GM21367 (cell line): Measurements from ENCODE around the gene KRTAP4-3.
"Not testable (repeated sequence)": the region's sequence is repeated elsewhere in the genome, so short reads cannot be mapped to it uniquely, and the experiment has no call there.

ENCODE experiments used
- ATAC-seq: cut with Tn5 transposase; IDR thresholded peaks from one replicate; pipeline ENCODE4 v1.9.1; 2021; ENCODE audit not compliant: unreplicated experiment

The KRTAP4-3 gene

DNA sequence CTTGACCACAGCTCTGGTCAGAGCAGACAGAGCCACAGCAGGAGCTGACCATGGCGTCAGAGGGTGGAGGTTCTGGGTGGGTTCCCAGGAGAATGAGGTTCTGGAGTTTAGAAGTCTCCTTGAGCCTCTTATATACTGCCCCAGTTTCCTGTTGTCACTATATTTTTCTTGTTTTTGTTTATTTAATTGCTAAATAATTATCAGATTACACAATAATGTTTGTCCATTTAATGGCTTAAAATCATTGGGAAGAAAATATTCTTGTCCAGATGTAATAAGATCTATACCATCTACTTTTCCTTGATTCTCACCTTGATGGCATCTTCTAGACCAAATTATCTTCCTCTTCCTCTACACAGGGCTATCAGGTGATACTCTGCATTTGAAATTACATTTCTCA, at the start of gene KRTAP4-3:
Gene KRTAP4-3 (minus strand): TSS at position 101 of the 400 bp plus-strand sequence. CDS start 49 bp downstream, at position 52.
- ATAC-seq = no peak

- no peak for ATAC-seq
Observed at GRCh38 chr17:41215681-41216080, 47.7 kb upstream of the KRTAP4-3 start.

DNA sequence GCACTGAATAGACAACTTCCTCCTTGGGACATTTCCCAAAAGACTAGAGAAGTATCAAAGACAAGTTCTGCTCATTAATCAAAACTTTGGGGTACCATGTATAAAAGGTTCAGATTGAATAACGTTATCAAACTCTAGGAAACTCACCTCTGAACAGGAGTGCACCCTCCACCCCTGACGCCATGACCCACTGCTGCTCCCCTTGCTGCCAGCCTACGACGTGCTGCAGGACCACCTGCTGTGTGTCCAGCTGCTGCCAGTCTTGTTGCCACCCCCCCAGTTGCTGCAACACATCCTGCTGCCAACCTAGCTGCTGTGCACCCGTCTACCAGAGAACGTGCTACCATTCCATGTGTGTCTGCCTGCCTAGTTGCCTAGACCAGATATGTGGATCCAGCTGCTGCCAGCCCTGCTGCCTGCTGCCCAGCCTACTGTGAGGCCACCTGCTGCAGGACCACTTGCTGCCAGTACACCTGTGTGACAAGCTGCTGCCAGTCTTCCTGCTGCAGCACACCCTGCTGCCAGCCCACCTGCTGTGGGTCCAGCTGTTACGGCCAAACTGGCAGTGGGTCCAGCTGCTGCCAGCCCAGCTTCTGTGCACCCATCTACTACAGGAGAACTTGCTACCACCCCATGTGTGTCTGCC, 44.6 kb upstream of the KRTAP4-3 start:
- no peak for ATAC-seq

DNA sequence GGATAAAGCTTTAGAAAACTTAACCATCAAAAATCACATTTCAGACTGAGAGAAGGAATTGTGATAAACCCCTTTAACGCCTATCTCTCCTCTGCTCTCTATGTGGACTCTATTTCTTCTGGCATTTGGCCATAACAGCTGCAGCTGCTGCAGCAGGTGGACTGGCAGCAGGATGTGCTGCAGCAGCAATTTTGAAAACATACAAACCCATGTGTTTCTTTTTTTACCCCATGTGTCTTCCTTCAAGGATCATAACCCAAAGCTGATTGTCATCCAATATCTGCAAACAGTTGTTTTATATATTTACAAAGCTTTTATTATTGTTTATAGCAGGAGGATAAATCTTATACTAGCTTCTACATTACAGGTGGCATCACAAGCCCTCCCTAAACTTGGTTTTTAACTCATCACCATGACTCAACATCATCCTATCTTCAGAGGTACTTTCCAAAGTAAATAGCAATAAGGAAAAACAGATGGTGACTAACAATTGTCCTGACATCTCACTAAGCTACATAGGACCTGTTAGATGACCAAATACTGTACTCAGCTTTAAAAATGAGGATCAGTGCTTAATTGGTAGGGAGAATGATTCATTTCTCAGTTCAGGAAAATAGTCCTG, 43.9 kb upstream of the KRTAP4-3 start:
- ATAC-seq = no peak

DNA sequence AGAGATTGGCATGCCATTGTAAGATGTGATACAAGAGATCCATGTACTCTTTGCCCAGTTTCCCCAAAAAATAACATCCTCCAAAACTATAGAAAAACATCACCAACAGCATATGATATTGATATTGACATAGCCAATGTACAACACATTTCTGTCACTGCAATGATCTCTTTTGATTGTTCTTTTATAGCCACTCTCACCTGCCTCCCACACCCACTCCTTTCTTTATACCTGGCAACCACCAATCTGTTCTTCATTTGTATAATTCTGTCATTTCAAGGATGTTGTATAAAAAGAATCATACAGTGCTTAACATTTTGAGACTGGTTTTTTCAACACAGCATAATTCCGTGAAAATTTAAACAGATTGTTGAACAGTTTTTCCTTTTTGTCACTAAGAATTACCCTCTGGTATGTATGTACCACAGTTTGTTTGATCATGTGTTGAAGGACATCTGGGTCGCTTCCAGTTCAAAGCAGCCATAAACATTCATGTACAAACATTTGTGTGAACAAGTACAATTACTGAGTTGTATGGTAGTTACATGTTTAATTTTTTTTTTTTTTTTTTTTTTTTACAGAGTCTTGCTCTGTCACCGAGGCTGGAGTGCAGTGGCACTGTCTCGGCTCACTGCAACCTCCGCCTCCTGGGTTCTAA, 31.5 kb upstream of the KRTAP4-3 start:
- ATAC-seq = no peak

GRCh38 chr17:41196068-41196467, 28.0 kb upstream of the KRTAP4-3 start:
- no peak for ATAC-seq

DNA sequence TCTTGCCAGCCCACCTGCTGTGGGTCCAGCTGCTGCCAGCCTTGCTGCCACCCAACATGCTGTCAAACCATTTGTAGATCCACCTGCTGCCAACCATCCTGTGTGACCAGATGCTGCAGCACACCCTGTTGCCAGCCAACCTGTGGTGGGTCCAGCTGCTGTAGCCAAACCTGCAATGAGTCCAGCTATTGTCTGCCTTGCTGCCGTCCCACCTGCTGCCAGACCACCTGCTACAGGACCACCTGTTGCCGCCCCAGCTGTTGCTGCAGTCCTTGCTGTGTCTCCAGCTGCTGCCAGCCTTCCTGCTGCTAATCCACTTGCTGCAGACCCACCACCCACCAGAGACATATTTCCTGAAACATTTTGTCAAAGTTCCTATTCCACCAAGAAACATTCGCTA, 22.3 kb upstream of the KRTAP4-3 start:
- ATAC-seq = no peak

GRCh38 chr17:41189837-41190318, 21.9 kb upstream of the KRTAP4-3 start, which contains the start of gene KRTAP9-1:
Gene KRTAP9-1 (plus strand): TSS chr17:41189887. CDS start chr17:41189887, 0 bp downstream.
- not testable (repeated sequence) for ATAC-seq

GRCh38 chr17:41186872-41187271, 18.9 kb upstream of the KRTAP4-3 start:
- ATAC-seq = no peak

DNA sequence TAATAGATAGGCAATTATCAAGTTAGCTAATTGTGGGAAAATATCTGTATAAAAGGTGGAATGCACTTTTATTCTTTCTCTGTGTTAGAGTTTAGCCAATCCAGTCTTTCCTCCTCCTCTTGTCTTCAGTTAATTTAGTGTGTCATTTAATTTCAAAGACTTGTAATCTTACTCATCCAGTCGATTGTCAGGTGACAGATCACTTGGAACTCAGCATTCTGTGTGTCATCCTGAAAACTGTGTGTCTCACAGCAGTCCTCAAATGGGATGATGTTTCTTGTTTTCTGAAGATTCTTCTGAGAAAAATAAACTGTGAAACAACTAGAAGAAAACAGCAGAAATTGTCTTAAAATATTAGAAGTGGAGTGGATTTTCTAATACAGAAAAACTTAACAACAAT, 17.0 kb upstream of the KRTAP4-3 start:
- no peak for ATAC-seq

GRCh38 chr17:41184480-41184961, 16.5 kb upstream of the KRTAP4-3 start, which contains the start of gene KRTAP4-1:
Gene KRTAP4-1 (minus strand): TSS chr17:41184911. CDS start chr17:41184854, 57 bp downstream.
- ATAC-seq = no peak

- ATAC-seq = no peak
Observed at GRCh38 chr17:41178843-41179616, 11.0 kb upstream of the KRTAP4-3 start.

- ATAC-seq = no peak
Observed at GRCh38 chr17:41178341-41178740, 10.3 kb upstream of the KRTAP4-3 start.

- ATAC-seq = no peak
Observed at GRCh38 chr17:41177727-41178271, 9.8 kb upstream of the KRTAP4-3 start, which contains the start of gene KRTAP4-2. Gene KRTAP4-2 (minus strand): TSS chr17:41178221. CDS start chr17:41178164, 57 bp downstream.

DNA sequence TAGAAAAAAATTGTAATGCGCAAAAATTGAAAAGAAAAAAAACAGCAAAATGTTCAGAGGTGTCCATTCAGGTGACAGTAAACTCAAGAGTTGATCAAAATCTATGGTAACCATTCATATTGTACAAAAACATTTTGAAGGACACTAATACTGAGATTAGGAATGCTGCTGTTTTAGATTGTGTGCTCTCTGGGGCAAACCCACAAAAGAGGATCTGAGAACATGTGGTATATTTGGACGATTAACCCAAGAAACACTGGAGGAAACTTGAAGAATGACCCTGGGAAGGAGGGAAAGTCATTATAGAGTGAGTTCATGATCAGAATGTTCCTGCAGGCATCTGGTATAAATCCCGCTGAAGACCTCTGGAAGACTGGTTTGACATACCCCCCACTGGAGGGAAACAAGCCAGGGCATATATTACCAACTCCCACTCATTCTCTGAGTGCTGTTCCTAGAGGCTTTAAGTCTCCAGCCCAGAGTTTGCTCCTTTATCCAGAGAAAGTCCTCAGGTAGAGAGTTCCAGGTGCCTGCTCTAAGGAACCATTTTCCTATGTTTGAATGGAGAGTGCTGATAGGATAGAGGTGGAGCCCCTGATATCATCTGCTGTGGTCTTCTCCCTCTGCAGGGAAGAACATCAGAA, 8.8 kb upstream of the KRTAP4-3 start:
- ATAC-seq = no peak

DNA sequence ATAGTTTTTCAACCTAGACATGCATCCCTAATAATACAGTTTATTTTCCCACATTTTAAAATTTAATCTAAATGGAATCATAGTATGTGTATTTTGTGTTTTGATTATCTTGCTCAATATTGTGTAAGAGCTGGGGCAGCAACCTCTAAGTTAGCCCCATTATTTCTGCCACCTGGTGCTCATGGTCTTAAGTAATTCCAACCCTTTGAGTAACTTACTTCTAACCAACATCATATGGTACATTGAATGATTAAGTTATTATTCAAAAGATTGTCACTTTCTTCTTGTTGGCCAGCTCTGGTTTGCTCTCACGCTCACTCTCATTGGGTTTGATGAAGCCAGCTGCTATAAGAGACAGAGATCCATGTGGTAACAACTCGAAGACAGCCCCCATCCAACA, 3.9 kb upstream of the KRTAP4-3 start:
- no peak for ATAC-seq

GRCh38 chr17:41167561-41167960, 460 bp downstream of the KRTAP4-3 start:
- ATAC-seq = no peak

DNA sequence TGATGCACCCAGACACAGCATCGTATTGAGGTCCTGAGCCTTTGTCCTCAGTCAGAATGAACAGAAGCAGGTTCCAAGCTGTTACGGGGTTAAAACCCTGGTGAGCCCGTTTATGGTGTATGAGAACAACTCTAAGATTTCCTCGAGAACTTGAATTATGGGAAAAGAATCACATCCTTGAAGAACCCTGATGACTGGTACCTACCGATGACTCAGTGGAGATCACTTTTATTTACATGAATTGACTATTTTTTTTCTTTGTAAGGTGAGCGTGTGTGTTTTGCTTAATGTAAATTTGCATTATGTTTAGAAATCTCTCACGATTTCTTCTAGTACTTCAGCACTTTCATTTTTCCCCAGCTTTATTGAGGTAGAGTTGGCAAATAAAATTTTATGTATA, 4.2 kb downstream of the KRTAP4-3 start:
- no peak for ATAC-seq

- ATAC-seq = no peak
Observed at GRCh38 chr17:41160648-41161047, 7.4 kb downstream of the KRTAP4-3 start, which contains the start of gene KRTAP4-4. Gene KRTAP4-4 (minus strand): TSS chr17:41160748. CDS start chr17:41160691, 57 bp downstream.

DNA sequence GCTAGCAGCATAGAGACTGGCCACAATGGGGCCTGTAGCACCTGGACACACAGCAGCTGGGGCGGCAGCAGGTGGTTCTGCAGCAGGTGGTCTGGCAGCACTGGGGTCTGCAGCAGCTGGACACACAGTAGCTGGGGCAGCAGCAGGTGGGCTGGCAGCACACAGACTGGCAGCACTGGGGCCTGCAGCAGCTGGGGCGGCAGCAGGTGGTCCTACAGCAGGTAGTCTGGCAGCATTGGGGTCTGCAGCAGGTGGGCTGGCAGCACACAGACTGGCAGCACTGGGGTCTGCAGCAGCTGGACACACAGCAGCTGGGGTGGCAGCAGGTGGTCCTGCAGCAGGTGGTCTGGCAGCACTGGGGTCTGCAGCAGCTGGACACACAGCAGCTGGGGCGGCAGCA, 7.8 kb downstream of the KRTAP4-3 start:
- not testable (repeated sequence) for ATAC-seq
